22Rv1 (cell line): ENCODE results near the gene CBFB.

Experiments used
- CTCF ChIP-seq: fragments of 450-650 bp; IDR thresholded peaks from 2 replicates; pipeline ENCODE4 v1.5.1; 2017; ENCODE audit warnings: mild to moderate bottlenecking
- ZFX ChIP-seq: fragments of 450-650 bp; IDR thresholded peaks from 2 replicates; pipeline ENCODE4 v1.6.1; 2017; ENCODE audit warnings: antibody characterized with exemption, borderline replicate concordance

DNA sequence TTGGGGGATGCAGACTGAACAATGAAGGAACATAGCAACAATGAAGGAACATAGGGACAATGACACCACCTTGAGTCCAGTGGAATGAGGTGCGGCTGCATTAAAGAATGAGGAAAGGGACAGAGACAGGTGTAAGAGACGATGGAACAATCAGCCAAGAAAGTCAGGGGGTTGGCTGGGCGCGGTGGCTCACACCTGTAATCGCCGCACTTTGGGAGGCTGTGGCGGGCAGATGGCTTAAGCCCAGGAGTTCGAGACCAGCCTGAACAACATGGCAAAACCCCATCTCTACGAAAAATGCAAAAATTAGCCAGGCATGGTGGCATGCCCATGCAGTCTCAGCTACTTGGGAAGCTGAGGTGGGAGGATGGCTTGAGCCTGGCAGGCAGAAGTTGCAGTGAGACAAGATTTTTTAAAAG lies 13.6 kb upstream of the CBFB start:
- TF ChIP-seq CTCF (no peak), ZFX (no peak)
